Measurements from ENCODE around the gene S100A6. TPM values are rescaled to one million over a fixed set of nuclear protein-coding genes. Genes with fewer than 3 reads are reported as not detected.
"Not testable (repeated sequence)": the region's sequence is repeated elsewhere in the genome, so short reads cannot be mapped to it uniquely, and the experiment has no call there.

S100A6 gene
- total RNA-seq, 1 donor from 2014 or later: 976 TPM

- ATAC-seq: no peak
Observed at GRCh38 chr1:153563483-153563901, 27.7 kb upstream of the S100A6 start.

GRCh38 chr1:153562021-153562420, 26.2 kb upstream of the S100A6 start:
- not testable (repeated sequence) for ATAC-seq

GRCh38 chr1:153561466-153561985, 25.7 kb upstream of the S100A6 start:
- no peak for ATAC-seq

GRCh38 chr1:153560771-153561465, 25.1 kb upstream of the S100A6 start:
- ATAC-seq: no peak

- ATAC-seq: no peak
Observed at GRCh38 chr1:153560241-153560640, 24.4 kb upstream of the S100A6 start.

- ATAC-seq: peak; percentile 7
Observed at GRCh38 chr1:153557877-153558276, 22.1 kb upstream of the S100A6 start.

GRCh38 chr1:153556348-153556747, 20.6 kb upstream of the S100A6 start:
- ATAC-seq: no peak

- ATAC-seq: peak; percentile 20
Observed at GRCh38 chr1:153553830-153554541, 18.2 kb upstream of the S100A6 start.

GRCh38 chr1:153553096-153553495, 17.3 kb upstream of the S100A6 start:
- ATAC-seq: no peak

- ATAC-seq: no peak
Observed at GRCh38 chr1:153552335-153552734, 16.5 kb upstream of the S100A6 start.

GRCh38 chr1:153550827-153551500, 15.2 kb upstream of the S100A6 start:
- ATAC-seq: no peak

GRCh38 chr1:153550398-153550758, 14.6 kb upstream of the S100A6 start:
- no peak for ATAC-seq

GRCh38 chr1:153549741-153550397, 14.1 kb upstream of the S100A6 start:
- no peak for ATAC-seq

- ATAC-seq: peak; percentile 2
Observed at GRCh38 chr1:153548722-153549688, 13.2 kb upstream of the S100A6 start, which contains the start of gene S100A3. Gene S100A3 (minus strand): TSS chr1:153549258. CDS start chr1:153548485, 773 bp downstream.

- ATAC-seq: no peak
Observed at GRCh38 chr1:153547560-153548551, 12.1 kb upstream of the S100A6 start.

- no peak for ATAC-seq
Observed at GRCh38 chr1:153546796-153547559, 11.2 kb upstream of the S100A6 start.

GRCh38 chr1:153546371-153546770, 10.6 kb upstream of the S100A6 start:
- no peak for ATAC-seq

- peak; percentile 85 for ATAC-seq
Observed at GRCh38 chr1:153545067-153546055, 9.6 kb upstream of the S100A6 start, which contains the start of gene S100A4. Gene S100A4 (minus strand): TSS chr1:153545806. CDS start chr1:153544794, 1,012 bp downstream.

Data from esophagus mucosa (tissue), 1 donor.